ENCODE data around the gene RALGPS2.

The RALGPS2 gene

DNA sequence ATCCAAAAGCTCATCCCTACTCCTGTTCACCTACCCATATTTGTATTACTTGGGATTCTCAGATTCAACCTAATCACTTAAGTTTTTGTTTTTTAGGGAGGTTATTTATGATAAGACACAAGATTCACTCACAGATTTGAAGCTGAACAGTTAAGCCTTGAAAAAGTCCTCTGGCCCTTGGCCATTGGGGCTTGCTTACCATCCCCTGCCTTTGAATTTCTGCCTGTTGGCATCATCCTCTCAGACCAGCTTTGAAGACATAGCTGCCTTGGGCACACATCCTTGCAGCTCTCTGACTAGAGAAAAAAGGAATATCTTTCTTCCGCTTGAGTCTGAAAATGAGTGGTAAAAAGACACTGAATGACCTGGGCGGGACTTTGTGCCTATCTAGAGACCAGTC is 41.8 kb upstream of the RALGPS2 start:
- no peak for ATAC-seq
- no peak for TF ChIP-seq ZC3H10 (CRISPR knock-in tag; IDR thresholded peaks at IDR 0.05)

DNA sequence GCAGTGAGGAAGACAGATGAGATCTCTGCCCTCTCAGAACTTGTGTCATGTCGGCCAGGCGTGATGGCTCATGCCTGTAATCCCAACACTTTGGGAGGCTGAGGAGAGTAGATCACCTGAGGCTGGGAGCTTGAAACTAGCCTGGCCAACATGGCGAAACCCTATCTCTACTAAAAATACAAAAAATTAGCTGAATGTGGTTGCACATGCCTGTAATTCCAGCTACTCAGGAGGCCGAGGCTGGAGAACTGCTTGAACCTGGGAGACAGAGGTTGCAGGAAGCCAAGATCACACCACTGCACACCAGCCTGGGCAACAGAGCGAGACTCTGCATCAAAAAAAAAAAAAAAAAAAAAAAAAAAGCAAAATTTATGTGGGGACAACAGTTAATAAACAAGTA is 40.9 kb upstream of the RALGPS2 start:
- peak; percentile 18 for ATAC-seq

DNA sequence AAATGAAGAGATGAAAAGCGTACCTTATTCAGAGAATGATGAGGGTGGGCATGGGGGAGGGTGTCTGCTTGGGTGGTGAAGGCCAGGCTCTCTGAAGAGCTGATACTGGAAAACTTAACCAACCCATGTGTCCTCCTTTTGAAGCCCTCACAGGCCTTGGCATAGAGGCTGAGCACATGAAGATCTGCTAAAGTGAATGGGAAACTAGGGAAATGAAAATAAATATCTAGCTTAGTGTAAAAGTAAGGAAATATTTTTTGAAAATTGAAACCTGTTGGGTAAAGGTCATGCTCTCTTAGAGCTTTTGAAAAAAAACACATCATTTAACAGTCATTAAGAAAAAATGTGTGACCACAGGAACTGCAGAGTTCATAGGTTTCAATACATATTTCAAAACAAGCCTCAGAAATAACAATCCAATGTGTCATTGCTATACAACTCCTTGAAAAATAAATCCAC is 40.5 kb upstream of the RALGPS2 start:
- peak; percentile 87 for ATAC-seq
- TF ChIP-seq, protein P1, sequence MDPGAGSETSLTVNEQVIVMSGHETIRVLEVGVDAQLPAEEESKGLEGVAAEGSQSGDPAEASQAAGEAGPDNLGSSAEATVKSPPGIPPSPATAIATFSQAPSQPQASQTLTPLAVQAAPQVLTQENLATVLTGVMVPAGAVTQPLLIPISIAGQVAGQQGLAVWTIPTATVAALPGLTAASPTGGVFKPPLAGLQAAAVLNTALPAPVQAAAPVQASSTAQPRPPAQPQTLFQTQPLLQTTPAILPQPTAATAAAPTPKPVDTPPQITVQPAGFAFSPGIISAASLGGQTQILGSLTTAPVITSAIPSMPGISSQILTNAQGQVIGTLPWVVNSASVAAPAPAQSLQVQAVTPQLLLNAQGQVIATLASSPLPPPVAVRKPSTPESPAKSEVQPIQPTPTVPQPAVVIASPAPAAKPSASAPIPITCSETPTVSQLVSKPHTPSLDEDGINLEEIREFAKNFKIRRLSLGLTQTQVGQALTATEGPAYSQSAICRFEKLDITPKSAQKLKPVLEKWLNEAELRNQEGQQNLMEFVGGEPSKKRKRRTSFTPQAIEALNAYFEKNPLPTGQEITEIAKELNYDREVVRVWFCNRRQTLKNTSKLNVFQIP (CRISPR knock-in tag; IDR thresholded peaks at IDR 0.05; ENCODE audit: borderline replicate concordance, low read depth): peak; percentile 26; the same call in 1 of the 2 replicates
- TF ChIP-seq RARB (CRISPR knock-in tag; IDR thresholded peaks at IDR 0.05) (0 out of 2 replicates have a peak, but pooled peaks have one; percentile 69), BACH2 (CRISPR knock-in tag; IDR thresholded peaks at IDR 0.05; ENCODE audit: borderline replicate concordance) (no peak), TOX (CRISPR knock-in tag; IDR thresholded peaks at IDR 0.05; ENCODE audit: borderline replicate concordance) (peak; percentile 68; the same call in 1 of the 2 replicates)

More for the DNA sequence above, 40.9 kb upstream of the RALGPS2 start:
- TF ChIP-seq ZNF8 (CRISPR knock-in tag; IDR thresholded peaks at IDR 0.05) (no peak), ZFP30 (CRISPR knock-in tag; IDR thresholded peaks at IDR 0.05) (no peak), ESRRG (CRISPR knock-in tag; IDR thresholded peaks at IDR 0.05) (no peak), TOX (CRISPR knock-in tag; IDR thresholded peaks at IDR 0.05; ENCODE audit: borderline replicate concordance) (no peak), BACH2 (CRISPR knock-in tag; IDR thresholded peaks at IDR 0.05; ENCODE audit: borderline replicate concordance) (no peak), ARNTL (CRISPR knock-in tag; IDR thresholded peaks at IDR 0.05; ENCODE audit: borderline replicate concordance, low read depth) (no peak), CSDC2 (CRISPR knock-in tag; IDR thresholded peaks at IDR 0.05) (no peak)
- TF ChIP-seq, protein P1 (CRISPR knock-in tag; IDR thresholded peaks at IDR 0.05; ENCODE audit: borderline replicate concordance, low read depth): no peak

DNA sequence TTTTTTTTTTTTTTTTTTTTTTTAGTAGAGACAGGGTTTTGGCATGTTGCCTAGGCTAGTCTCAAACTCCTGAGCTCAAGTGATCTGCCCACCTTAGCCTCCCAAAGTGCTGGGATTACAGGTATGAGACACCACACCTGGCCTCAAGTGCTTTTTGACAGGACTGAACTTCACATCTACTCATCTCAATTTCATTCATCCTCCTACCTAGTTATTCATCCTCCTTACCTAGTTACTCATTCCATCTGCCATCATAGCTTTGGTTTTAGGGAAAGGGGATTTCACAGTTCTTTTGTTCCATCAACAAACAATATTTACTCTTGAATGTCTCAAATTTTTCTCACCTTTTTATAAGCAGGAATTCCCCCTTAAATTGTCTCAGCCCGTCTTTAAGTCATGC is 38.6 kb upstream of the RALGPS2 start:
- no peak for ATAC-seq
- TF ChIP-seq BACH2 (CRISPR knock-in tag; IDR thresholded peaks at IDR 0.05; ENCODE audit: borderline replicate concordance) (no peak), TOX (CRISPR knock-in tag; IDR thresholded peaks at IDR 0.05; ENCODE audit: borderline replicate concordance) (no peak), ZNF8 (CRISPR knock-in tag; IDR thresholded peaks at IDR 0.05) (no peak), PPARA (CRISPR knock-in tag; IDR thresholded peaks at IDR 0.05; ENCODE audit: borderline replicate concordance) (no peak), TCF4 (CRISPR knock-in tag; IDR thresholded peaks at IDR 0.05; ENCODE audit: borderline replicate concordance) (no peak), GLIS3 (CRISPR knock-in tag; IDR thresholded peaks at IDR 0.05) (no peak), ZC3H10 (CRISPR knock-in tag; IDR thresholded peaks at IDR 0.05) (no peak), CSDC2 (CRISPR knock-in tag; IDR thresholded peaks at IDR 0.05) (no peak)
- TF ChIP-seq, protein P1 (CRISPR knock-in tag; IDR thresholded peaks at IDR 0.05; ENCODE audit: borderline replicate concordance, low read depth): no peak
- TF ChIP-seq, protein P2, sequence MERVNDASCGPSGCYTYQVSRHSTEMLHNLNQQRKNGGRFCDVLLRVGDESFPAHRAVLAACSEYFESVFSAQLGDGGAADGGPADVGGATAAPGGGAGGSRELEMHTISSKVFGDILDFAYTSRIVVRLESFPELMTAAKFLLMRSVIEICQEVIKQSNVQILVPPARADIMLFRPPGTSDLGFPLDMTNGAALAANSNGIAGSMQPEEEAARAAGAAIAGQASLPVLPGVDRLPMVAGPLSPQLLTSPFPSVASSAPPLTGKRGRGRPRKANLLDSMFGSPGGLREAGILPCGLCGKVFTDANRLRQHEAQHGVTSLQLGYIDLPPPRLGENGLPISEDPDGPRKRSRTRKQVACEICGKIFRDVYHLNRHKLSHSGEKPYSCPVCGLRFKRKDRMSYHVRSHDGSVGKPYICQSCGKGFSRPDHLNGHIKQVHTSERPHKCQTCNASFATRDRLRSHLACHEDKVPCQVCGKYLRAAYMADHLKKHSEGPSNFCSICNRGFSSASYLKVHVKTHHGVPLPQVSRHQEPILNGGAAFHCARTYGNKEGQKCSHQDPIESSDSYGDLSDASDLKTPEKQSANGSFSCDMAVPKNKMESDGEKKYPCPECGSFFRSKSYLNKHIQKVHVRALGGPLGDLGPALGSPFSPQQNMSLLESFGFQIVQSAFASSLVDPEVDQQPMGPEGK (CRISPR knock-in tag; IDR thresholded peaks at IDR 0.05; ENCODE audit: borderline replicate concordance): no peak

DNA sequence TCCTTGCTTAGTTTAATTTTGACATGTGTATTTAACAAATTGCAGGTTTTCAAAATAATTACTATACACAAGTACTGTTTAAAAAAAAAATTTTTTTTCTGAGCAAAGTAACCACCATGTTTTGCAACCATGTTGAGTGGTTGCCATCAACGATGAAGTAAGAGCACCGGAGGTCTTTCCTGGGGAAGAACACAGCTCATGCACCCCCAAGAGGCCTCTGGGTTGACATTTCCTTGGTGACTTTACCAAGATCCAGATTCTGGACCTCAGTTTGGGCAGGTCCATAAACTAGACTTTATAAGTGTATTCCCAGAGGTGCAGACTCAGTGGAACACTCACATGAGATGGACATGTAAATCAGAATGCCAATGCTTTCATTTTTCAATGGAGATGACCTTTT is 36.8 kb upstream of the RALGPS2 start:
- TF ChIP-seq ZFP3 (CRISPR knock-in tag; IDR thresholded peaks at IDR 0.05) (no peak), TOX (CRISPR knock-in tag; IDR thresholded peaks at IDR 0.05; ENCODE audit: borderline replicate concordance) (no peak), OSR1 (CRISPR knock-in tag; IDR thresholded peaks at IDR 0.05) (no peak), ZNF8 (CRISPR knock-in tag; IDR thresholded peaks at IDR 0.05) (no peak), ZNF70 (CRISPR knock-in tag; IDR thresholded peaks at IDR 0.05) (no peak), BACH2 (CRISPR knock-in tag; IDR thresholded peaks at IDR 0.05; ENCODE audit: borderline replicate concordance) (no peak), CSDC2 (CRISPR knock-in tag; IDR thresholded peaks at IDR 0.05) (no peak), PPARA (CRISPR knock-in tag; IDR thresholded peaks at IDR 0.05; ENCODE audit: borderline replicate concordance) (no peak)
- TF ChIP-seq, protein P2 (CRISPR knock-in tag; IDR thresholded peaks at IDR 0.05; ENCODE audit: borderline replicate concordance): no peak
- no peak for ATAC-seq
